Right renal cortex interstitium (tissue), 3 donors: Measurements from ENCODE around the gene DNAH3. TPM values are rescaled to one million over a fixed set of nuclear protein-coding genes. Genes with fewer than 3 reads are reported as not detected.

Experiments used
- DNase-seq, 3 donors: peaks; one replicate each; pipeline ENCODE4 v3.0.0-alpha.2; 2013; ENCODE audit warnings: low read depth in 3 of 3, low spot score in 2 of 3
- polyA plus RNA-seq, 3 donors: library from polyadenylated mRNA; unstranded; fragments of 120-200 nt; gene quantifications; one replicate each; pipeline ENCODE4 v1.2.1, GENCODE V29; 2013; ENCODE audit not compliant: insufficient read length in 3 of 3

DNAH3 gene
- polyA plus RNA-seq, 3 donors, result 0.18 to 0.47 (median 0.29) TPM

DNA sequence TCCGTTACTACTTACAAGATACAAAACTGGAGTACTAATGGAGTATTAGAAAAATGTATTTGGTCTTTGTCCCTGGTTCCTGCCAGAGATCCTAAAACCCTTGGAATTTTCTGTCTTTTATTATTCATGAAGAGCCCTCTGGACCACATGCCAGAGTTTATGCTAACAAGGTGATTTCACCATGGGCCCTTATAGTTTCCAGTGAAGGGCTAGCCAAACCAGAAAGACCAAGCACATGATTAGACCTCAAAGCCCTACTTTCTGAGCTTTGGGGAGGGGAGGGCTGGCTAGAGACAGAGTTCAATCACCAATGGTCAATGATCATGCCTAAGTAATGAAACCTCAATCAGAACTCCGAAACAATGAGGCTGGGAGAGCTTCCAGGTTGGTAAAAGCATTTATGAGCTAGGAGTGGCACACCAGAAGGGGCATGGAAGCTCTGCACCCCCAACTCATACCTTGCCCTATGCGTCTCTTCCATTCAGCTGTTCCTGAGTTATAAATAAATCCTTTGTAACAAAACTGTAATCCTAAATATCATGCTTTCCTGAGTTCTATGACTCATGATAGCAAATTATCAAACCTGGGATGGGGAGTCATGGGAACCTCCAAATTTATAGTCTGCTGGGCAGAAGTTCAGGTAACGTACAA is 260.9 kb downstream of the DNAH3 start:
- DNase-seq, result no peak

DNA sequence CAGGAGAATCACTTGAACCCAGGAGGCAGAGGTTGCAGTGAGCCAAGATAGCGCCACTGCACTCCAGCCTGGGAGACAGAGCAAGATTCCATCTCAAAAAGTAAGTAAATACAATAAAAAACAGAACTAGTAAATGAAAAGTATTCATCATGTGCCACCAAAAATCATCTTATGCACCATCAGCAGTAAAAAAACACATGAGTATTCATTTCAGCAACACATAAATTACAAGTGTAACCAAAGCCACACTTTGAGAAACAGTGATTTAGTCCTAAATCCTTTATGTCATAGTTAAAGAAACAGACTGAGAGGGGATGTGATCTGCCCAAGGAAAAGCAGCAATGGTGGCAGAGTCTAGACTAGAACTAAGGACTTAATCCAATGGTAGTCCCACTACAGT is 263.4 kb downstream of the DNAH3 start:
- no peak for DNase-seq

- DNase-seq, result no peak
Measured at GRCh38 chr16:20886320-20886719, 264.3 kb downstream of the DNAH3 start.

DNA sequence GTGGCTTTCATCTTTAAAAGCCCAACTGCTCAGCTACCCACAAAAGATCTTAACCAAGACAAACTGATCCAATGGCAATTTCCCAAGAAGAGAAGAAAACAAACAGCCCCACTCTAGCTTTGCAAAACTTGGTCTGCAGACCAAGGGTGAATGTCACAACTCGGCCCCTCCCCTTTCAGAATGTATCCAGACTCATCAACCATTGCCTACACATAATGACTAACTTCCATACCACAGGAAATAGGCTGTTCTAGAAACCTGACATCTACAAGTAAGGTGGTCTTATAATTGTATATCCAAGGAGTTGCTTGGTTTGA is 266.4 kb downstream of the DNAH3 start:
- DNase-seq, result no peak

GRCh38 chr16:20883554-20884239 is 266.9 kb downstream of the DNAH3 start:
- DNase-seq, result no peak

Other genes starting within 250 kb of the DNAH3 start
- 10 to 100 TPM; 23.6 to 28.4 (median 24.4) TPM for gene LDAF1, start 7.8 kb upstream of the DNAH3 start, polyA plus RNA-seq
- under 1 TPM in 1 of 3 donors, not detected in 2; 0.17 TPM for gene ZP2, start 60.7 kb upstream of the DNAH3 start, polyA plus RNA-seq
- gene ANKS4B, start 82.9 kb upstream of the DNAH3 start, polyA plus RNA-seq, result 1 to 10 TPM; 4.4 to 5.9 (median 5.4) TPM
- gene CRYM, start 127.4 kb upstream of the DNAH3 start, polyA plus RNA-seq, result 1 to 10 TPM; 8.3 to 9.8 (median 8.9) TPM